ENCODE results near the gene LGALS3. TPM values are rescaled to one million over a fixed set of nuclear protein-coding genes. Genes with fewer than 3 reads are reported as not detected.

LGALS3 gene
- total RNA-seq, 3 donors from 2014 or later, result 7.3 to 18.9 (median 12.2) TPM

- ATAC-seq, result no peak
Observed at GRCh38 chr14:55133416-55133815, 4.4 kb downstream of the LGALS3 start.

DNA sequence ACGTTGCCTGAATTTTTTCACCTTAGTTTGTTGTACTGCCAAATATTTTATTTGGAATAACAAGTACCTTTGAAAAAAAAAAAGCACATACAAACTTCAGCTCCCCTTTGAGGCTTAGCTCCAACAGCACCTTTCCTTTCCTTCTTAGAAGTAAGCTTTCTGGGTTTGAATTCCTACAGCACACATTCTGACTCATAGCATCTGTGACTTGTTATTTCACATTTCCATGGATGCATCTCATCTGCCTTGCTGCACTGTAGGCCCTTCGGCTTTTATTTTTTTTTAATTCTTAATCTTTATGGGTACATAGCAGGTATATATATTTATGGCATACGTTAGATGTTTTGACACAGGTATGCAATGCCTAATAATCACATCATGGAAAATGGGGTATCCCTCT lies 7.2 kb downstream of the LGALS3 start:
- Mint-ChIP-seq H3K4me3 (no peak overlapping the region), H3K4me1 (ENCODE audit: low read depth) (peaks cover 7% of the 10 kb centered on the region), H3K9me3 (no peaks in the 10 kb centered on the region), H3K36me3 (ENCODE audit: insufficient read depth) (peaks cover 5% of the 10 kb centered on the region), H3K27me3 (ENCODE audit: low read depth) (peaks cover 3% of the 10 kb centered on the region)
- DNase-seq (no peak), ATAC-seq (no peak)

More at GRCh38 chr14:55133416-55133815, 4.4 kb downstream of the LGALS3 start:
- H3K36me3 Mint-ChIP-seq (ENCODE audit: insufficient read depth), result no peaks in the 10 kb centered on the region
- H3K4me3 Mint-ChIP-seq, result no peak overlapping the region
- peaks cover 12% of the 10 kb centered on the region for H3K4me1 Mint-ChIP-seq (ENCODE audit: low read depth)
- no peaks in the 10 kb centered on the region for H3K9me3 Mint-ChIP-seq
- DNase-seq, result no peak
- peaks cover 10% of the 10 kb centered on the region for H3K27me3 Mint-ChIP-seq (ENCODE audit: low read depth)

GRCh38 chr14:55136885-55137786 lies 8.1 kb downstream of the LGALS3 start:
- Mint-ChIP-seq H3K4me3 (no peak overlapping the region), H3K27me3 (ENCODE audit: low read depth) (no peaks in the 10 kb centered on the region), H3K9me3 (no peaks in the 10 kb centered on the region), H3K36me3 (ENCODE audit: insufficient read depth) (peaks cover 5% of the 10 kb centered on the region), H3K4me1 (ENCODE audit: low read depth) (no peaks in the 10 kb centered on the region)
- no peak for DNase-seq
- ATAC-seq, result no peak

DNA sequence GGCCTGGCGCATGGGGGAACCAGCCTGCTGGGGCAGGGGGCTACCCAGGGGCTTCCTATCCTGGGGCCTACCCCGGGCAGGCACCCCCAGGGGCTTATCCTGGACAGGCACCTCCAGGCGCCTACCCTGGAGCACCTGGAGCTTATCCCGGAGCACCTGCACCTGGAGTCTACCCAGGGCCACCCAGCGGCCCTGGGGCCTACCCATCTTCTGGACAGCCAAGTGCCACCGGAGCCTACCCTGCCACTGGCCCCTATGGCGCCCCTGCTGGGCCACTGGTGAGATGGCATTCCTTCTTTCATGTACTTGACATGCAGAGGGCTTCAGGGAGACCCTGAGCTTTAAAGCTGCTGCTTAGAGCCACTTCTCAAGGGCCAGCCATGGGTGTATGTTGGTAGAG lies 9.0 kb downstream of the LGALS3 start:
- Mint-ChIP-seq H3K4me1 (ENCODE audit: low read depth) (no peaks in the 10 kb centered on the region), H3K27me3 (ENCODE audit: low read depth) (no peaks in the 10 kb centered on the region), H3K36me3 (ENCODE audit: insufficient read depth) (peaks cover 5% of the 10 kb centered on the region), H3K9me3 (no peaks in the 10 kb centered on the region), H3K4me3 (no peak overlapping the region)
- ATAC-seq (no peak), DNase-seq (no peak)

GRCh38 chr14:55139141-55139540 lies 10.1 kb downstream of the LGALS3 start:
- no peaks in the 10 kb centered on the region for H3K27me3 Mint-ChIP-seq (ENCODE audit: low read depth)

DNA sequence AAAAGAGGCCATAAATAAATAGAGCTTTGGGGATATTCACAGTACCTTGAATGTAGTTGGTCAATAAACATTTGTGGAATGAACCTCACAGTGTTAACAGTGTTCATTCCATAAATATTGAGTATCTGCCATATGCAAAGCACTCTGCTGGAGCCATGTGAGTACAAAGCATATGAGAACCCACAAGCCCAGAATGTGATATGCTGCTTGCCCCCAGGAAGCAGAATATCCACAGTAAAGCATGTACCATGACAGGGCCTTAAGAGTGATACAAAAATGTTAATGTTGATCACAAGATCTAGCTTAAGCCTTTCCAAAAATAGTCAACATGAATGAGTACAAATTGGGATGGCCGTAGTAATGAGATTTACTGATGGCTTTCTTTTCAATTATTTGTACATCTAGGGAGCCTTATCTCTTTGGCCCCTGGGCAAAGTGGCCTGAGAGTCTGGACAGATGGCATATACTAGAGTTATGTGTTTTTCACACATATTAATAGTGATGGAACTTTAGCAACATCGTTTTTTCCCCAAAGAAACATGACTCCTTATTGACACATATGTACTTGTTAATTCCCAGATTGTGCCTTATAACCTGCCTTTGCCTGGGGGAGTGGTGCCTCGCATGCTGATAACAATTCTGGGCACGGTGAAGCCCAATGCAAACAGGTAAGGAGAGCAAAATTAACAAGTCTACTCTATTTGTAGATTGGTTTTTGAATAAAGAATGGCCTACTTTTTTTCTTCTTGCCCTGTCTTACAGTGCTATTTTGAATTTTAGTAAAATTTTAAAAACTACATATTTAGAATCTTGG lies 10.9 kb downstream of the LGALS3 start:
- DNase-seq (no peak), ATAC-seq (no peak)
- Mint-ChIP-seq H3K36me3 (ENCODE audit: insufficient read depth) (peaks cover 5% of the 10 kb centered on the region), H3K27me3 (ENCODE audit: low read depth) (no peaks in the 10 kb centered on the region), H3K4me3 (no peak overlapping the region), H3K4me1 (ENCODE audit: low read depth) (no peaks in the 10 kb centered on the region), H3K9me3 (no peaks in the 10 kb centered on the region)

More at GRCh38 chr14:55139141-55139540, 10.1 kb downstream of the LGALS3 start:
- Mint-ChIP-seq H3K36me3 (ENCODE audit: insufficient read depth) (peaks cover 5% of the 10 kb centered on the region), H3K4me3 (no peak overlapping the region), H3K9me3 (no peaks in the 10 kb centered on the region), H3K4me1 (ENCODE audit: low read depth) (no peaks in the 10 kb centered on the region)
- ATAC-seq (no peak), DNase-seq (no peak)

- Mint-ChIP-seq H3K36me3 (ENCODE audit: insufficient read depth) (peaks cover 5% of the 10 kb centered on the region), H3K9me3 (no peaks in the 10 kb centered on the region), H3K4me3 (no peak overlapping the region), H3K27me3 (ENCODE audit: low read depth) (no peaks in the 10 kb centered on the region), H3K4me1 (ENCODE audit: low read depth) (no peaks in the 10 kb centered on the region)
- DNase-seq (no peak), ATAC-seq (no peak)
Observed at GRCh38 chr14:55141825-55142224, 12.8 kb downstream of the LGALS3 start.

GRCh38 chr14:55142466-55142865 lies 13.4 kb downstream of the LGALS3 start:
- H3K9me3 Mint-ChIP-seq, result no peaks in the 10 kb centered on the region

DNA sequence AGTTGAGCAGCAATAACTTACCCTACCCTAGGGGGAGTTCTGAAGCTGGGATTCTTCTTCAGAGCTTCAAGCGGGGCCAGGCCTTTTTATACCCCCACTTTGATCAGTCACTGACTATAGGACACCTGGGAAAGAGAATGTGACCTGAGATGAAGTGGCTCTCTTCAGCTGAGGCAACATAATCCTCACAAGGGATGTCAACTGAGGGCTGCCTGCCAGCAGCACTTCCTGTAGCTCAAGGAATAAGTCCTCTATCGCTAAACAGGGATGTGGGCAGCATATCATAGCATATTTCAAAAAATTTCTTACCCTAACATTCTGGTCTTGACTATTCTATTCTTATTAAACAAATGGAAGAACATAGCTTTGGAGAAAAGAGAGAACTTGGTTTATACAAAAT lies 17.4 kb downstream of the LGALS3 start:
- DNase-seq, result no peak
- no peaks in the 10 kb centered on the region for H3K36me3 Mint-ChIP-seq (ENCODE audit: insufficient read depth)
- no peak for ATAC-seq
- no peaks in the 10 kb centered on the region for H3K9me3 Mint-ChIP-seq
- H3K4me1 Mint-ChIP-seq (ENCODE audit: low read depth), result no peaks in the 10 kb centered on the region
- H3K4me3 Mint-ChIP-seq, result no peak overlapping the region
- H3K27me3 Mint-ChIP-seq (ENCODE audit: low read depth), result no peaks in the 10 kb centered on the region

More at GRCh38 chr14:55142466-55142865, 13.4 kb downstream of the LGALS3 start:
- Mint-ChIP-seq H3K4me3 (no peak overlapping the region), H3K4me1 (ENCODE audit: low read depth) (no peaks in the 10 kb centered on the region), H3K27me3 (ENCODE audit: low read depth) (no peaks in the 10 kb centered on the region), H3K36me3 (ENCODE audit: insufficient read depth) (peaks cover 5% of the 10 kb centered on the region)
- DNase-seq (no peak), ATAC-seq (no peak)

DNA sequence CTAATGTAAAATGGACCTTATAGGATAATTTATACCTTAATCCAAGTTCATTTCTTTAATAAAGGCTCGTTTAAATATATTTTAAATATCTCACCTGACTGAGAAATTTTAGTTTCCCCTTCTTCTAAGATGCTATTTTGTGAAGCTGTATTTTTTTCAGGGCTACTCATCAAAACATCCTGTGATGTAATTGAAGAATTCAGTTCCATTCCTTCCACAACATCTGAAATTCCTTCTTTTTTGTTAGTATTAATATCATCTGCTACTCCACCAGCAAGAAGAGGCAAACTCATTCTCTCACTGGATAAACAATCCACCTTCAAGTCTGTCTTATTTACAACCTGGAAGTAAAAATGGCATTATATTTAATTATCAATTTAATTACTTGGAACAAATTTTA lies 22.5 kb downstream of the LGALS3 start:
- Mint-ChIP-seq H3K4me1 (ENCODE audit: low read depth) (peaks cover under 1% of the 10 kb centered on the region), H3K4me3 (no peak overlapping the region), H3K27me3 (ENCODE audit: low read depth) (no peaks in the 10 kb centered on the region), H3K9me3 (no peaks in the 10 kb centered on the region), H3K36me3 (ENCODE audit: insufficient read depth) (no peaks in the 10 kb centered on the region)
- DNase-seq (no peak), ATAC-seq (no peak)

DNA sequence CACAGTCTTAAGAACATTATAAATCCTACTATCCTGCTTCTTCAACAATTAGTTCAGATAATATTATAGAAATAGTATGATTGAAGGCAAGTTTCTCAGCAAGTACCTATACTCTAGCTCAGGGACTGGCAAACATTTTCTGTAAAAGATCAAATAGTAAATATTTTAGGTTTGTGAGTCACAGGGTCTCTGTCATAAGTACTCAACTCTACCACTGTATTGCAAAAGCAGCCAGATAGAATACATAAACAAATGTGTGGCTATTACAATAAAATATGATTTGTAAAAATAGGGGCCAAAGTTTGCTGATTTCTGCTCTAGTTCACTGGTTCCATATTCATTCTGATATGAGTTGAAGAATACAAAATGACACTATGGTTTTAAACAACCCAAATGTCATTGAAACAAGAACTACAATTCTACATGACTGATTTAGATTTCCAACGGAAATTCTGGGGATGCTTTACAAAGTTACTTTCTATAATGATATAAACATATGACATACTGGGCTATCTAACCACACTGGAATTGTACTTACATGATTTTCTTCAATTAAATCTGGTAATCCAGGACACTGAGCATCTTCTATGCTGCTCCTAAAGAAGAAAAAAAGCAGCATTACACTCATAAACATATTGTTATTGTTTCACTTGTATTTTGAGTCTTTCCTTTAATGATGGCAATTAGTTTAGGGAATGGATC lies 23.2 kb downstream of the LGALS3 start:
- no peaks in the 10 kb centered on the region for H3K27me3 Mint-ChIP-seq (ENCODE audit: low read depth)
- H3K36me3 Mint-ChIP-seq (ENCODE audit: insufficient read depth), result no peaks in the 10 kb centered on the region
- DNase-seq (no peak), ATAC-seq (no peak)
- peaks cover 6% of the 10 kb centered on the region for H3K4me1 Mint-ChIP-seq (ENCODE audit: low read depth)
- H3K9me3 Mint-ChIP-seq, result no peaks in the 10 kb centered on the region
- H3K4me3 Mint-ChIP-seq, result no peak overlapping the region

GRCh38 chr14:55153951-55154350 lies 24.9 kb downstream of the LGALS3 start:
- DNase-seq (no peak), ATAC-seq (no peak)
- Mint-ChIP-seq H3K27me3 (ENCODE audit: low read depth) (no peaks in the 10 kb centered on the region), H3K4me3 (no peak overlapping the region), H3K36me3 (ENCODE audit: insufficient read depth) (no peaks in the 10 kb centered on the region), H3K9me3 (no peaks in the 10 kb centered on the region), H3K4me1 (ENCODE audit: low read depth) (peaks cover 7% of the 10 kb centered on the region)

DNA sequence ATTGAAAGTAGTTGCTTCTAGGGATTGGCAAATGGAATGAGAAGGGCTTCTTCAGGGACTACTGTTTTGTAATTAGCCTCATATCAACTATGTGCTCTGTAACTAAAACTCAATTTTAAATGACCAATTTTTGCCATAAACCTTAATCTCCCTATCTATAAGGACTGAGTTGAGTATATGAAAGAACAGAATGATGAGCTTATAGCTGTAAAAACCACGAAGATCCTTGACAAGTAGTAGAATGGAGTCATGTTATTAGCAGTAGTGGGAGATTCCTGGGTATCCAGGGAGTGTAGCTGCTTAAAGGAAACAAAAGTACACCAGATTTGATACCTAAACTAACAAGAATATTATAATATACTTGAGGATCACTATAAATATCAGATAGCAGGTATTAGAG lies 28.0 kb downstream of the LGALS3 start:
- Mint-ChIP-seq H3K4me3 (no peak overlapping the region), H3K36me3 (ENCODE audit: insufficient read depth) (no peaks in the 10 kb centered on the region), H3K27me3 (ENCODE audit: low read depth) (no peaks in the 10 kb centered on the region), H3K9me3 (no peaks in the 10 kb centered on the region), H3K4me1 (ENCODE audit: low read depth) (peaks cover 7% of the 10 kb centered on the region)
- peak in 1 of 2 donors; percentile 37 for ATAC-seq
- DNase-seq, result no peak

GRCh38 chr14:55158412-55158811 lies 29.4 kb downstream of the LGALS3 start:
- H3K4me1 Mint-ChIP-seq (ENCODE audit: low read depth), result peaks cover 7% of the 10 kb centered on the region
- ATAC-seq, result no peak
- H3K36me3 Mint-ChIP-seq (ENCODE audit: insufficient read depth), result no peaks in the 10 kb centered on the region
- no peak for DNase-seq
- H3K27me3 Mint-ChIP-seq (ENCODE audit: low read depth), result no peaks in the 10 kb centered on the region
- no peak overlapping the region for H3K4me3 Mint-ChIP-seq
- H3K9me3 Mint-ChIP-seq, result no peaks in the 10 kb centered on the region

Measured in activated T-cell treated with anti-CD3 and anti-CD28 coated beads, Interleukin-2, amount 50 U/mL, for 4 hours (primary cell).